GM23248 (cell line): ENCODE data around the gene IL1RAPL2.
"Not testable (repeated sequence)": the region's sequence is repeated elsewhere in the genome, so short reads cannot be mapped to it uniquely, and the experiment has no call there.

Experiments used
- EZH2 ChIP-seq: fragments of 200-600 bp; sonication (generic); IDR thresholded peaks from 2 replicates; pipeline ENCODE4 v1.6.1; 2018; ENCODE audit warnings: antibody characterized with exemption, mild to moderate bottlenecking; ENCODE audit not compliant: insufficient read depth, poor library complexity, severe bottlenecking
- EZH2phosphoT487 ChIP-seq: fragments of 200-600 bp; sonication (generic); IDR thresholded peaks from 2 replicates; pipeline ENCODE4 v1.6.1; 2018; ENCODE audit warnings: antibody characterized with exemption, moderate library complexity, mild to moderate bottlenecking, low read depth; ENCODE audit not compliant: insufficient read depth

DNA sequence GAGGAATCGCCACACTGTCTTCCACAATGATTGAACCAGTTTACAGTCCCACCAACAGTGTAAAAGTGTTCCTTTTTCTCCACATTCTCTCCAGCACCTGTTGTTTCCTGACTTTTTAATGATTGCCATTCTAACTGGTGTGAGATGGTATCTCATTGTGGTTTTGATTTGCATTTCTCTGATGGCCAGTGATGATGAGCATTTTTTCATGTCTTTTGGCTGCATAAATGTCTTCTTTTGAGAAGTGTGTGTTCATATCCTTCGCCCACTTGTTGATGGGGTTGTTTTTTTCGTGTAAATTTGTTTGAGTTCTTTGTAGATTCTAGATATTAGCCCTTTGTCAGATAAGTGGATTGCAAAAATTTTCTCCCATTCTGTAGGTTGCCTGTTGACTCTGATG lies 671.4 kb downstream of the IL1RAPL2 start:
- TF ChIP-seq EZH2, EZH2phosphoT487: not testable (repeated sequence)
